Natural killer cell treated with Interleukin-12 subunit alpha and Interleukin-12 subunit beta and Interleukin-15 and Interleukin-18, amount 100 ng/mL, for 72 hours (primary cell): ENCODE results near the gene OR2W3. TPM values are rescaled to one million over a fixed set of nuclear protein-coding genes. Genes with fewer than 3 reads are reported as not detected.

Experiments
- ATAC-seq, 2 donors: fragments of 150-1000 bp; cut with Tn5 transposase in 1 of 2; sonication (Bioruptor Pico), chemical (Tn5 transposase) in 1 of 2; 2 replicates each; pipeline ENCODE4 v1.10.0; 2021
- DNase-seq: peaks from one replicate; pipeline ENCODE4 v3.0.0; 2022; ENCODE audit warnings: low spot score
- H3K27ac Mint-ChIP-seq, 2 donors: 1 replicate in 1 of 2; 2 replicates in 1 of 2; pipeline ENCODE4 v1.8.0; 2022; ENCODE audit warnings: mixed read lengths in 2 of 2, mild to moderate bottlenecking in 1 of 2, moderate library complexity in 1 of 2
- H3K27me3 Mint-ChIP-seq, 2 donors: 1 replicate in 1 of 2; 2 replicates in 1 of 2; pipeline ENCODE4 v1.8.0; 2022; ENCODE audit warnings: mixed read lengths in 2 of 2
- H3K36me3 Mint-ChIP-seq: one replicate; pipeline ENCODE4 v1.8.0; 2022; ENCODE audit warnings: mixed read lengths
- H3K4me1 Mint-ChIP-seq, 2 donors: 1 replicate in 1 of 2; 2 replicates in 1 of 2; pipeline ENCODE4 v1.8.0; 2022; ENCODE audit warnings: low read depth in 2 of 2, mixed read lengths in 2 of 2, mild to moderate bottlenecking in 1 of 2
- H3K4me3 Mint-ChIP-seq: one replicate; pipeline ENCODE4 v1.8.0; 2022; ENCODE audit warnings: mixed read lengths
- H3K9me3 Mint-ChIP-seq: 2 replicates; pipeline ENCODE4 v1.8.0; 2022; ENCODE audit warnings: mixed read lengths
- total RNA-seq, 2 donors: library from RNA; stranded (reverse); gene quantifications; one replicate each; pipeline ENCODE4 v1.2.3, GENCODE V29; 2022

The OR2W3 gene
- total RNA-seq, 2 donors from 2014 or later, result 0.31 to 0.47 TPM

- Mint-ChIP-seq H3K27me3 (no peaks in the 10 kb centered on the region), H3K4me3 (no peak overlapping the region), H3K36me3 (peaks cover 15% of the 10 kb centered on the region), H3K4me1 (peaks cover 0 to 17% of the 10 kb centered on the region in 2 donors), H3K9me3 (no peaks in the 10 kb centered on the region), H3K27ac (peak overlapping the region in 1 of 2 donors; percentile 14)
- DNase-seq (no peak), ATAC-seq (peak; percentile 32 to 46)
These were observed 589 bp downstream of the OR2W3 start for GRCh38 chr1:247895976-247896375.

DNA sequence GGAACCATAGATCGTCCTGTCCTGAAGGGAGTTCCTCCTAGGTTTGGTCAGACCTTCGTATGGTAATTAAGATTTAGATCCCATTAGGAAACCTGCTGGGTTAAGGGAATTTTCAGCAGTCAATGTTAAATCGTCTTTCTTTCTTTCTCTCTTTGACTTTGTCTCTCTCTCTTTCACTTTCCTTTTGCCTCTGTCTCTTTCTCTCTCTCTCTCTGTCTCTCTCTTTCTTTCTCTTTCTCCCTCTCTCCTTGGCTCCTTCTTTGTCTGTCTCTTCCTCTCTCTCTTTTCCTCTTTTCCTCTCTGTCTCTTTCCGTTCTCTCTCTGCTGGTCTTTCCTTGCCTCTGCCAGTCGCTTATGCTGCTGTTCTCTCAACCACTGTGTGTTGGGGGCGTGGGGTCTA, 8.7 kb downstream of the OR2W3 start:
- peaks cover 11% of the 10 kb centered on the region for H3K9me3 Mint-ChIP-seq

GRCh38 chr1:247905181-247905580, 9.8 kb downstream of the OR2W3 start:
- Mint-ChIP-seq H3K27ac (peak overlapping the region; percentile 48 to 97), H3K27me3 (no peaks in the 10 kb centered on the region), H3K4me3 (peak overlapping the region; percentile 34), H3K9me3 (peaks cover 11% of the 10 kb centered on the region), H3K36me3 (peaks cover 8% of the 10 kb centered on the region), H3K4me1 (peaks cover 31 to 32% of the 10 kb centered on the region in 2 donors)
- no peak for DNase-seq
- ATAC-seq, result no peak

More for the DNA sequence above, 8.7 kb downstream of the OR2W3 start:
- ATAC-seq (no peak), DNase-seq (no peak)
- Mint-ChIP-seq H3K4me1 (peaks cover 31 to 32% of the 10 kb centered on the region in 2 donors), H3K4me3 (peak overlapping the region; percentile 61), H3K27me3 (no peaks in the 10 kb centered on the region), H3K27ac (peak overlapping the region; percentile 48 to 97), H3K36me3 (peaks cover 8% of the 10 kb centered on the region)

DNA sequence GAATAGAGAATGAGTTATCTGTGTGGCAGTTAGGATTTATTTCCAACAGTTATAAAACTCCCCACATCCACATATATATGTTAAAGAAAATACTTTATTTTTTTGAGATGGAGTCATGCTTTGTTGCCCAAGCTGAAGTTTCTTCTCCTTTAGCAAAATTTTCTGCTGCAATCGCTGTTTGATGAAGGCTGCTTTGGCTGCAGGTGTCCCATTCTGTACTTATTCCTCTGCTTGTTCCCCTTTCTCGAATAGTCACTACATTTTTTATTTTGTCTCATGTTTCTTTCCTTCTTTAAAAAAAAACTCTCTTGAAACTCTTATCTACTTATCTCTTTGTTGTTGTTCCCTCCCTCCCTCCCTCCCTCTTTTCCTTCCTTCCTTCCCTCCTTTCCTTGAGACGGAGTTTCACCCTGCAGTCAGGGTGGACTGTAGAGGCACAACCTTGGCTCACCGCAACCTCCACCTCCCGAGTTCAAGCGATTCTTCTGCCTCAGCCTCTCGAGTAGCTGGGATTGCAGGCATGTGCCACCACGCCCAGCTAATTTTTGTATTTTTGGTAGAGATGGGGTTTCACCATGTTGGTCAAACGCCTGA, 10.6 kb downstream of the OR2W3 start:
- H3K4me1 Mint-ChIP-seq, result peaks cover 31 to 32% of the 10 kb centered on the region in 2 donors
- peaks cover 8% of the 10 kb centered on the region for H3K36me3 Mint-ChIP-seq
- DNase-seq (no peak), ATAC-seq (peak in 1 of 2 donors; percentile 57)
- H3K9me3 Mint-ChIP-seq, result peaks cover 11% of the 10 kb centered on the region
- H3K4me3 Mint-ChIP-seq, result peak overlapping the region; percentile 90
- H3K27ac Mint-ChIP-seq, result peak overlapping the region; percentile 88 to 97
- H3K27me3 Mint-ChIP-seq, result no peaks in the 10 kb centered on the region

DNA sequence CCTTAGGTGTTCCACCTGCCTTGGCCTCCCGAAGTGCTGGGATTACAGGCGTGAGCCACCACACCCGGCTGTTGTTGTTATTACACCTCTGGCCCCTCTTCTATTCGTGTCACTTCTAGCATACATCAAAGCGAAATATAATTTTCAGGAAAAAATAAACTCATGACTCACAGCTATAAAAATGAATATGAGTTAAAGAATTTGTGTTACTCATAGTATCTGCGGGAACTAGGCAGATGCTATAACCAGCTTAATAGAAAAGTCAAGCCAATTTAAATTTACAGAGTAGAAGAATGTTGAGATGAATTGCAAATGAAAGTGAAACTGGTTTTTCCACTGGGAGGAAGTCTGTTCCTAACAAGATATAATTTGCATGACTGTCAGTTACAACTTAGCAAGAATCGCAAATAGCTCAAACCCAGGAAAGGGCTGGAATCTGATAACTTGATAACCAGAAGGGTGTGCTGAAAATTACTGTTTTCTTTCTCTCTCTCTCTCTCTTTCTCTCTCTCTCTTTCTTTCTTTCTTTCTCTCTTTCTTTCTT, 11.2 kb downstream of the OR2W3 start:
- no peak for DNase-seq
- peaks cover 11% of the 10 kb centered on the region for H3K9me3 Mint-ChIP-seq
- no peaks in the 10 kb centered on the region for H3K27me3 Mint-ChIP-seq
- H3K36me3 Mint-ChIP-seq, result peaks cover 8% of the 10 kb centered on the region
- peak; percentile 70 to 85 for ATAC-seq
- peaks cover 31 to 32% of the 10 kb centered on the region in 2 donors for H3K4me1 Mint-ChIP-seq
- H3K4me3 Mint-ChIP-seq, result peak overlapping the region; percentile 90
- peak overlapping the region; percentile 88 to 97 for H3K27ac Mint-ChIP-seq

DNA sequence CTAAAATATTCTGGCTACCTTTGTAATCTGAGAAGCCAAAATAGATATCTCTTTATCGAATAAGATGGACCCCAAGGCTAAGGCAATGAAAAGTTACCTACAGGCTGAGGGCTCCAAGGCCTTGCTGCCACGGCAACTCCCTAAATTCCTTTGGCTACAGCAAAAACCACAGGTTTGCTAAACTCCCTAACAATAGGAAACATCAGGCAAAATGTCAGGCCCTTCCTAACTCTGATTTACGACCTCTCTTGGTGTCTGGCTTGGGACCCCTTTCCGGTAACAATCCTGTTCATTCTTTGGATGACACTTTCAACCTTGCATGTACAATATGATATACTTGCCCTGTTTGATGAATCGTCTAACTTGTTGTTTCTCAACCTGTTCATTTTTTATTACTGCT, 13.4 kb downstream of the OR2W3 start:
- Mint-ChIP-seq H3K9me3 (peaks cover 11% of the 10 kb centered on the region), H3K4me3 (peak overlapping the region; percentile 39)

GRCh38 chr1:247913786-247914185, 18.4 kb downstream of the OR2W3 start:
- Mint-ChIP-seq H3K27ac (no peak overlapping the region), H3K4me3 (no peak overlapping the region)
- ATAC-seq, result no peak

More for the DNA sequence above, 13.4 kb downstream of the OR2W3 start:
- Mint-ChIP-seq H3K27me3 (peaks cover 0 to 5% of the 10 kb centered on the region in 2 donors), H3K27ac (no peak overlapping the region), H3K4me1 (peaks cover 31 to 32% of the 10 kb centered on the region in 2 donors), H3K36me3 (peaks cover 8% of the 10 kb centered on the region)
- DNase-seq (no peak), ATAC-seq (no peak)

GRCh38 chr1:247914941-247915662, 19.7 kb downstream of the OR2W3 start:
- H3K27me3 Mint-ChIP-seq, result peaks cover 13 to 14% of the 10 kb centered on the region in 2 donors
- ATAC-seq, result no peak
- no peaks in the 10 kb centered on the region for H3K4me1 Mint-ChIP-seq
- no peaks in the 10 kb centered on the region for H3K36me3 Mint-ChIP-seq
- no peak overlapping the region for H3K4me3 Mint-ChIP-seq
- no peaks in the 10 kb centered on the region for H3K9me3 Mint-ChIP-seq
- DNase-seq, result no peak
- H3K27ac Mint-ChIP-seq, result no peak overlapping the region

More at GRCh38 chr1:247913786-247914185, 18.4 kb downstream of the OR2W3 start:
- no peak for DNase-seq
- Mint-ChIP-seq H3K36me3 (no peaks in the 10 kb centered on the region), H3K27me3 (peaks cover 13 to 14% of the 10 kb centered on the region in 2 donors), H3K9me3 (peaks cover 4% of the 10 kb centered on the region), H3K4me1 (peaks cover 0 to 3% of the 10 kb centered on the region in 2 donors)

GRCh38 chr1:247919952-247920351, 24.6 kb downstream of the OR2W3 start, which contains the start of gene OR2T8:
Gene OR2T8, plus strand, starts transcription at chr1:247920252. Its CDS starts 766 bp downstream, at chr1:247921018.
- no peak within 1 kb of the TSS for H3K27ac Mint-ChIP-seq
- DNase-seq (no peak), ATAC-seq (no peak)
- H3K4me3 Mint-ChIP-seq, result no peak within 1 kb of the TSS
- H3K27me3 Mint-ChIP-seq, result peaks cover 7 to 13% of the 10 kb centered on the region in 2 donors
- H3K9me3 Mint-ChIP-seq, result no peaks in the 10 kb centered on the region
- no peaks in the 10 kb centered on the region for H3K4me1 Mint-ChIP-seq
- no peaks in the 10 kb centered on the region for H3K36me3 Mint-ChIP-seq

GRCh38 chr1:247923941-247924340, 28.6 kb downstream of the OR2W3 start:
- no peak for DNase-seq
- H3K9me3 Mint-ChIP-seq, result no peaks in the 10 kb centered on the region
- no peaks in the 10 kb centered on the region for H3K36me3 Mint-ChIP-seq
- no peak overlapping the region for H3K27ac Mint-ChIP-seq
- no peaks in the 10 kb centered on the region for H3K4me1 Mint-ChIP-seq
- peaks cover 0 to 6% of the 10 kb centered on the region in 2 donors for H3K27me3 Mint-ChIP-seq
- H3K4me3 Mint-ChIP-seq, result no peak overlapping the region
- ATAC-seq, result no peak

- DNase-seq, result no peak
- no peaks in the 10 kb centered on the region for H3K9me3 Mint-ChIP-seq
- ATAC-seq, result no peak
- no peak within 1 kb of the TSS for H3K4me3 Mint-ChIP-seq
- no peaks in the 10 kb centered on the region for H3K4me1 Mint-ChIP-seq
- H3K27ac Mint-ChIP-seq, result no peak within 1 kb of the TSS
- peaks cover under 1 to 9% of the 10 kb centered on the region in 2 donors for H3K27me3 Mint-ChIP-seq
- H3K36me3 Mint-ChIP-seq, result no peaks in the 10 kb centered on the region
These were observed 29.5 kb downstream of the OR2W3 start, which contains the start of gene OR2AJ1 for GRCh38 chr1:247924868-247925267. Gene OR2AJ1, plus strand, starts transcription at chr1:247924889. Its CDS starts 8,880 bp downstream, at chr1:247933769.

DNA sequence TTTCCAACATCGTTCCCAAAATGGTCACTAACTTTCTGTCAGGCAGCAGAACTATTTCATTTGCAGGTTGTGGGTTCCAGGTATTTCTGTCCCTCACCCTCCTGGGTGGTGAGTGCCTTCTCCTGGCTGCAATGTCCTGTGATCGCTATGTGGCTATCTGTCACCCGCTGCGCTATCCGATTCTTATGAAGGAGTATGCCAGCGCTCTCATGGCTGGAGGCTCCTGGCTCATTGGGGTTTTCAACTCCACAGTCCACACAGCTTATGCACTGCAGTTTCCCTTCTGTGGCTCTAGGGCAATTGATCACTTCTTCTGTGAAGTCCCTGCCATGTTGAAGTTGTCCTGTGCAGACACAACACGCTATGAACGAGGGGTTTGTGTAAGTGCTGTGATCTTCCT, 38.6 kb downstream of the OR2W3 start:
- no peaks in the 10 kb centered on the region for H3K36me3 Mint-ChIP-seq
- H3K9me3 Mint-ChIP-seq, result peaks cover 2% of the 10 kb centered on the region
- H3K4me3 Mint-ChIP-seq, result no peak overlapping the region
- no peak overlapping the region for H3K27ac Mint-ChIP-seq
- ATAC-seq (no peak), DNase-seq (no peak)
- H3K27me3 Mint-ChIP-seq, result peaks cover 6 to 11% of the 10 kb centered on the region in 2 donors
- H3K4me1 Mint-ChIP-seq, result peaks cover 0 to 3% of the 10 kb centered on the region in 2 donors

DNA sequence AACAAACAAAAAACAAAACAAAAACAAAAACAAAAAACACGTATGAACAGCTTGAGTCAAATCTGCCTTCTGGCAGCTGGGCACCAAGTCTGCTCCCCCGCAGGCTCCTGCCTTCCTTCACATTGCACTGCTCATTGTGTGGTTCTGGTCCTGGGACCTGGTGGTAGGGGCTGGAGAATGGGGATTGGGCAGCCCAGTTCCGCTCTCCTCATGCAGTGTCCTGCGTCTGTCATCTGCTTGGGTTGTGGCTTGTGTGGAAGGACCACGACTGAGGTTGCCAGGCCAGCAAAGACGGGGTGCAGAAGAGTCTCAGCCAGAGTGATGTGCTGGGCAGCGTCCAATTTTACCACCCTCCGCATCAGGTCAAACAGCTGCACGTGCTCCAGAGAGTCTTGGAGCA, 40.4 kb downstream of the OR2W3 start:
- Mint-ChIP-seq H3K36me3 (no peaks in the 10 kb centered on the region), H3K4me3 (no peak overlapping the region), H3K4me1 (peaks cover 0 to 3% of the 10 kb centered on the region in 2 donors), H3K27ac (no peak overlapping the region), H3K27me3 (peaks cover 4 to 5% of the 10 kb centered on the region in 2 donors), H3K9me3 (peaks cover 2% of the 10 kb centered on the region)
- ATAC-seq (no peak), DNase-seq (no peak)

- Mint-ChIP-seq H3K36me3 (no peaks in the 10 kb centered on the region), H3K4me1 (peaks cover 0 to 3% of the 10 kb centered on the region in 2 donors), H3K4me3 (no peak overlapping the region), H3K27ac (no peak overlapping the region), H3K9me3 (peaks cover 2% of the 10 kb centered on the region), H3K27me3 (peaks cover 0 to 5% of the 10 kb centered on the region in 2 donors)
- DNase-seq (no peak), ATAC-seq (no peak)
These were observed 41.0 kb downstream of the OR2W3 start for GRCh38 chr1:247936415-247936814.
